Prostate gland (tissue), 2 donors: ENCODE data around the gene KDM4C.

Source experiments
- CTCF ChIP-seq, 4 experiments: fragments of 200-600 bp in 2 of 4; fragments of 450-650 bp in 2 of 4; sonication (generic) in 2 of 4; IDR thresholded peaks; 1 replicate in 3 of 4; 2 replicates in 1 of 4; pipeline ENCODE4 v1.5.1; 2016 to 2019; ENCODE audit warnings: antibody characterized with exemption in 4 of 4, mild to moderate bottlenecking in 2 of 4, moderate library complexity in 2 of 4
- POLR2A ChIP-seq: fragments of 450-650 bp; IDR thresholded peaks from one replicate; pipeline ENCODE4 v1.6.1; 2016; ENCODE audit warnings: antibody characterized with exemption, mild to moderate bottlenecking

GRCh38 chr9:7042124-7042523 is 284.4 kb downstream of the KDM4C start:
- TF ChIP-seq CTCF (IDR thresholded peaks at IDR 0.05) (no peak), POLR2A (no peak)
